Activated B cell treated with CpG ODN at 0.5 μM for 24 hours (primary cell): ENCODE measurements around the gene SYNE1. TPM values are rescaled to one million over a fixed set of nuclear protein-coding genes. Genes with fewer than 3 reads are reported as not detected.

Experiments used
- ATAC-seq: fragments of 200-7000 bp; cut with Tn5 transposase; one replicate; pipeline ENCODE4 v1.10.0; 2021; ENCODE audit warnings: low read depth, mild to moderate bottlenecking, moderate library complexity
- CTCF ChIA-PET: fragments of 350-600 bp; sonication (Branson Sonifier 250); formaldehyde crosslinking; loops from one replicate; lab custom pipeline; 2021; ENCODE audit warnings: antibody characterized with exemption; lab: Charles Lee
- POLR2A ChIA-PET: fragments of 350-600 bp; sonication (Branson Sonifier 250); formaldehyde crosslinking; loops from one replicate; lab custom pipeline; 2021; ENCODE audit warnings: antibody characterized with exemption; lab: Charles Lee
- DNase-seq: peaks from one replicate; pipeline ENCODE4 v3.0.0; 2022
- H3K27ac Mint-ChIP-seq: one replicate; pipeline ENCODE4 v1.8.0; 2020; ENCODE audit warnings: mixed read lengths
- H3K27me3 Mint-ChIP-seq: one replicate; pipeline ENCODE4 v1.8.0; 2021; ENCODE audit warnings: mixed read lengths
- H3K36me3 Mint-ChIP-seq: one replicate; pipeline ENCODE4 v1.8.0; 2021; ENCODE audit warnings: low read depth, mixed read lengths
- H3K4me1 Mint-ChIP-seq: one replicate; pipeline ENCODE4 v1.8.0; 2021; ENCODE audit warnings: mixed read lengths
- H3K4me3 Mint-ChIP-seq: one replicate; pipeline ENCODE4 v1.8.0; 2020; ENCODE audit warnings: mild to moderate bottlenecking, mixed read lengths
- H3K9me3 Mint-ChIP-seq: one replicate; pipeline ENCODE4 v1.8.0; 2020; ENCODE audit warnings: mixed read lengths
- CTCF ChIP-seq: fragments of 200-600 bp; IDR thresholded peaks from one replicate; pipeline ENCODE4 v1.8.0; 2022; ENCODE audit warnings: antibody characterized with exemption, mild to moderate bottlenecking
- intact Hi-C: fragments of 100-400 bp; cut with micrococcal nuclease; formaldehyde crosslinking; loops from one replicate; pipeline ENCODE4 v1.15.1; 2024
- total RNA-seq: library from RNA; stranded (reverse); gene quantifications from 2 replicates; pipeline ENCODE4 v1.2.3, GENCODE V29; 2022

SYNE1 gene
- total RNA-seq, 1 donor from 2014 or later: 74.9 TPM

GRCh38 chr6:152404936-152405595 is 232.1 kb downstream of the SYNE1 start:
- CTCF ChIA-PET: no interaction called here
- Mint-ChIP-seq H3K4me3 (no peak overlapping the region), H3K4me1 (no peaks in the 10 kb centered on the region), H3K9me3 (no peaks in the 10 kb centered on the region), H3K27me3 (peaks cover 3% of the 10 kb centered on the region), H3K27ac (no peak overlapping the region), H3K36me3 (no peaks in the 10 kb centered on the region)
- POLR2A ChIA-PET: no interaction called here
- TF ChIP-seq CTCF: no peak
- intact Hi-C loops: no loop called here
- ATAC-seq (no peak), DNase-seq (no peak)

- Mint-ChIP-seq H3K4me1 (no peaks in the 10 kb centered on the region), H3K27ac (no peak overlapping the region), H3K4me3 (no peak overlapping the region), H3K36me3 (no peaks in the 10 kb centered on the region), H3K9me3 (no peaks in the 10 kb centered on the region), H3K27me3 (peaks cover 3% of the 10 kb centered on the region)
- TF ChIP-seq CTCF: no peak
- intact Hi-C loops: no loop called here
- ATAC-seq: no peak
- ChIA-PET CTCF (no interaction called here), POLR2A (no interaction called here)
- DNase-seq: no peak
Observed at GRCh38 chr6:152404086-152404857, 232.9 kb downstream of the SYNE1 start.

- Mint-ChIP-seq H3K27ac (no peak overlapping the region), H3K4me3 (no peak overlapping the region), H3K27me3 (peaks cover 3% of the 10 kb centered on the region), H3K4me1 (no peaks in the 10 kb centered on the region), H3K36me3 (no peaks in the 10 kb centered on the region), H3K9me3 (no peaks in the 10 kb centered on the region)
- POLR2A ChIA-PET: no interaction called here
- intact Hi-C loops: no loop called here
- ATAC-seq (no peak), DNase-seq (no peak)
- TF ChIP-seq CTCF: no peak
- CTCF ChIA-PET: no interaction called here
Observed at GRCh38 chr6:152402791-152403190, 234.4 kb downstream of the SYNE1 start.

GRCh38 chr6:152401978-152402377 is 235.2 kb downstream of the SYNE1 start:
- intact Hi-C loops: no loop called here
- ATAC-seq (no peak), DNase-seq (no peak)
- CTCF ChIA-PET: no interaction called here
- POLR2A ChIA-PET: no interaction called here
- Mint-ChIP-seq H3K9me3 (no peaks in the 10 kb centered on the region), H3K36me3 (no peaks in the 10 kb centered on the region), H3K27me3 (peaks cover 3% of the 10 kb centered on the region), H3K27ac (no peak overlapping the region), H3K4me1 (no peaks in the 10 kb centered on the region), H3K4me3 (no peak overlapping the region)
- TF ChIP-seq CTCF: no peak

- POLR2A ChIA-PET: no interaction called here
- CTCF ChIA-PET: no interaction called here
Observed at GRCh38 chr6:152399399-152399798, 237.8 kb downstream of the SYNE1 start.

More at GRCh38 chr6:152399399-152399798, 237.8 kb downstream of the SYNE1 start:
- no peaks in the 10 kb centered on the region for H3K9me3 Mint-ChIP-seq
- TF ChIP-seq CTCF: no peak
- H3K4me1 Mint-ChIP-seq: no peaks in the 10 kb centered on the region
- DNase-seq (no peak), ATAC-seq (no peak)
- H3K36me3 Mint-ChIP-seq: no peaks in the 10 kb centered on the region
- peaks cover 3% of the 10 kb centered on the region for H3K27me3 Mint-ChIP-seq
- intact Hi-C loops: no loop called here
- no peak overlapping the region for H3K27ac Mint-ChIP-seq
- no peak overlapping the region for H3K4me3 Mint-ChIP-seq
